ENCODE measurements around the gene HOATZ.

DNA sequence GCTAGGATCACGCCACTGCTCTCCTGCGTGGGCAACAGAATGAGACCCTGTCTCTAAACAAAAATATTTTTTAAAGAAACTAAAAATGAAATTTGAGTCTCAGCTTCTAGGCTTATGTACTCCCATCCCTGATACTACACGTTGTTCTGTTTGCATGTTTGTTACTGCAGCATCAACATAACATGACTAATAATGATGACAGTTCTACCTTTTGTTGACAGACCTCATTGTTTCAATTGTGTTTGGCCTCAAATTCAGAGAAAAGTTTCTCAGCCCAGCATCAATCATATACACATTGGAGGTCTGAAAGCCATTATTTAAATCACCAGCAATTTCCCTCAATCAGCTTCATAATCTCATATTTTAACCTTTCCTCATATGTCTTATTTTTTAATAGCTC, 46.7 kb downstream of the HOATZ start:
- TF ChIP-seq, protein P1, sequence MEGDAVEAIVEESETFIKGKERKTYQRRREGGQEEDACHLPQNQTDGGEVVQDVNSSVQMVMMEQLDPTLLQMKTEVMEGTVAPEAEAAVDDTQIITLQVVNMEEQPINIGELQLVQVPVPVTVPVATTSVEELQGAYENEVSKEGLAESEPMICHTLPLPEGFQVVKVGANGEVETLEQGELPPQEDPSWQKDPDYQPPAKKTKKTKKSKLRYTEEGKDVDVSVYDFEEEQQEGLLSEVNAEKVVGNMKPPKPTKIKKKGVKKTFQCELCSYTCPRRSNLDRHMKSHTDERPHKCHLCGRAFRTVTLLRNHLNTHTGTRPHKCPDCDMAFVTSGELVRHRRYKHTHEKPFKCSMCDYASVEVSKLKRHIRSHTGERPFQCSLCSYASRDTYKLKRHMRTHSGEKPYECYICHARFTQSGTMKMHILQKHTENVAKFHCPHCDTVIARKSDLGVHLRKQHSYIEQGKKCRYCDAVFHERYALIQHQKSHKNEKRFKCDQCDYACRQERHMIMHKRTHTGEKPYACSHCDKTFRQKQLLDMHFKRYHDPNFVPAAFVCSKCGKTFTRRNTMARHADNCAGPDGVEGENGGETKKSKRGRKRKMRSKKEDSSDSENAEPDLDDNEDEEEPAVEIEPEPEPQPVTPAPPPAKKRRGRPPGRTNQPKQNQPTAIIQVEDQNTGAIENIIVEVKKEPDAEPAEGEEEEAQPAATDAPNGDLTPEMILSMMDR (IDR thresholded peaks at IDR 0.05): no peak
- no peak for TF ChIP-seq POLR2A (IDR thresholded peaks at IDR 0.05)

Data from body of pancreas (tissue), 4 donors.